H7 (cell line): ENCODE data around the gene SIX4. TPM values are rescaled to one million over a fixed set of nuclear protein-coding genes. Genes with fewer than 3 reads are reported as not detected.
A peak's percentile ranks its signal among the peaks of the same experiment; 100 is the strongest.
"Not testable (repeated sequence)": the region's sequence is repeated elsewhere in the genome, so short reads cannot be mapped to it uniquely, and the experiment has no call there.

ENCODE experiments used
- DNase-seq: peaks from one replicate; pipeline ENCODE4 v3.0.0; 2012
- H3K27me3 ChIP-seq: 2 replicates; pipeline ENCODE4 v1.6.0; 2011; ENCODE audit warnings: mild to moderate bottlenecking, low read length; ENCODE audit not compliant: control insufficient read depth, insufficient read depth
- H3K36me3 ChIP-seq: replicated peaks from 2 replicates; pipeline ENCODE4 v1.5.1; 2011; ENCODE audit warnings: low read length; ENCODE audit not compliant: control insufficient read depth, insufficient read depth
- H3K4me3 ChIP-seq: 2 replicates; pipeline ENCODE4 v1.5.1; 2011; ENCODE audit warnings: low read depth, mild to moderate bottlenecking, control low read depth, low read length, moderate library complexity; ENCODE audit not compliant: insufficient read depth
- total RNA-seq: library from RNA; depleted of rRNA; stranded (reverse); fragments of >200 nt; shearing (Covaris generic); gene quantifications from 2 replicates; pipeline ENCODE4 v1.2.3, GENCODE V29; 2014

SIX4 gene
- total RNA-seq, 1 experiment from 2014 or later, result 24.7 TPM

DNA sequence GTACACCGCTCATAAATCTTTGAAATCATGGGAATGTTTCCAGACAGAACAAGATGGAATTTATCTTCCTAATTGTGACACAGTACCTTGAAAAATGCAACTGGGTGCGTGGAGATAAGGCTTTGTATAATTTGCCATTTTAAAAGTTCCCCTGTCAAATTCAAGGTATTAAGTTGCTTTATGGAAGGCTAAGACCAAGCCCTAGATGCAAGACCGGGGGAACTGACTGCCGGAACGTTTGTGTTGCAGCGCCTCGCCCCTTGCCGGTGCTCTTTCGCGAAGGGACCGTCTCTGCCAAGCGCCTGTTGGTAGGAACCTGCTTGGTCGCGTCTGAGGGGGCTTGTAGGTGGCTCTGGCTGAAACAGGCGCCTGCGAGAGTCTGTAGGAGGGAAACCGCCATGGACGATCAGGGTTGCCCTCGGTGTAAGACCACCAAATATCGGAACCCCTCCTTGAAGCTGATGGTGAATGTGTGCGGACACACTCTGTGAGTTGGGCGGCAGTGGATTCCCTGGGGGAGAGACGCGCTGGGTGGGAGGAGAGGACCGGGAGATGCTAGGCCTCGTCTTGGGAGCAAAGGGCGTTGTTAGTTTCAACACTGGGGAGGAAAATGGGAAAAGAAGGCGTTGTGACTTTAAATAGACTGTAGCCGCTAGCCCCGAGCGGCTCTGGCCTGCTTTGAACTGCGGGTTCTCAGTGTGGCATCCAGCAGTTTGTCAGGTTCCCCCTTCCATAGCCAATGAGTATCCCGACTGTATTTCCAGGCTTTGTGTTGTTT is 10.5 kb upstream of the SIX4 start, which contains the start of gene MNAT1:
TSS of gene MNAT1 (plus strand) at position 297 of the 778 bp plus-strand sequence. CDS start at position 399, 102 bp downstream.
- DNase-seq, result peak; percentile 66
- Histone ChIP-seq H3K27me3 (no peaks in the 10 kb centered on the region), H3K36me3 (no peaks in the 10 kb centered on the region), H3K4me3 (peak within 1 kb of the TSS; percentile 81)

DNA sequence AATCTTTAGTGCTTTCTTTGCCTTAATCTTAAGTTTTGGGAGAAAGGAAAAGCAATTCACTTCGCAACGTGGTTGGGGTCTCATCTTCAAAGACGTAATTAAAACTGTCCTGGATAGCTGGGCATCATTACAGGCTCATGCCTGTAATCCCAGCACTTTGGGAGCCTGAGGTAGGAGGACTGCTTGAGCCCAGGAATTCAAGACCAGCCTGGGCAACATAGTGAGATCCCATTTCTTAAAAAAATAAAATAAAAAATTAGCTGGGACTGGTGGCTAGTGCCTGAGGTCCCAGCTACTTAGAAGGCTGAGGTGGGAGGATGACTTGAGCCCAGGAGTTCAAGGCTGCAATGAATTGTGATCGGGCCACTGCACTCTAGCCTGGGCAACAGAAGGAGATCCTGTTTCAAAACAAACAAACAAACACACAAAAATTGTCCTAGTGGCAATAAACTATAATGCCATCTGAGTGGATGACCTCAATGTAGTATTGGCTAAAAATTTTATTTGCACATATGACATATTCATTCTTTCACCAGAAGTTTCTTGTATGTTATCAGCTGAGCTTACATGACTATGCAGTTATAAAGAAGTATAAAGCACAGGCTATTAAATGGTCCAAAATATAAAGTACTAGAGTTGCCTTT is 8.8 kb upstream of the SIX4 start:
- Histone ChIP-seq H3K4me3 (no peak overlapping the region), H3K27me3 (no peaks in the 10 kb centered on the region), H3K36me3 (no peaks in the 10 kb centered on the region)
- no peak for DNase-seq

GRCh38 chr14:60731291-60731690 is 7.1 kb upstream of the SIX4 start:
- not testable (repeated sequence) for H3K36me3 ChIP-seq, H3K4me3 ChIP-seq, H3K27me3 ChIP-seq, DNase-seq

- H3K27me3 ChIP-seq, result no peaks in the 10 kb centered on the region
- H3K36me3 ChIP-seq, result peaks cover 10% of the 10 kb centered on the region
- H3K4me3 ChIP-seq, result peak overlapping the region; percentile 98
- DNase-seq, result peak; percentile 67
These were observed 840 bp downstream of the SIX4 start for GRCh38 chr14:60723116-60723906.

GRCh38 chr14:60722357-60723115 is 1.6 kb downstream of the SIX4 start:
- H3K27me3 ChIP-seq, result no peaks in the 10 kb centered on the region
- peaks cover 10% of the 10 kb centered on the region for H3K36me3 ChIP-seq
- peak; percentile 85 for DNase-seq
- peak overlapping the region; percentile 98 for H3K4me3 ChIP-seq

DNA sequence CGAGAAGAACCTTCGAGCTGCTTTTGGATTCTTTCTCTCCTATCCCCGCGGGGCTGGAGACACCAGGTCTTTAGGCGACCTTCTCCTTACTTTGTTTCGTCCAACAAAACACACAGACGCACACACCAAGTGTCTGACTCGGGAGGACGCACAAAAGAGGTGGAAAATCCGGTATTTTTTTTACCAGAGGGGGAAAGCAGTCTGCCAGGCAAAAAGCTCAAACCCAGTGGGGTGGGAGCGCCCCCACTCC is 2.1 kb downstream of the SIX4 start:
- Histone ChIP-seq H3K27me3 (no peaks in the 10 kb centered on the region), H3K4me3 (peak overlapping the region; percentile 98), H3K36me3 (peaks cover 10% of the 10 kb centered on the region)
- DNase-seq, result no peak

- DNase-seq, result peak; percentile 82
- no peaks in the 10 kb centered on the region for H3K27me3 ChIP-seq
- peak overlapping the region; percentile 98 for H3K4me3 ChIP-seq
- H3K36me3 ChIP-seq, result peaks cover 10% of the 10 kb centered on the region
These were observed 2.6 kb downstream of the SIX4 start for GRCh38 chr14:60721326-60722106.

DNA sequence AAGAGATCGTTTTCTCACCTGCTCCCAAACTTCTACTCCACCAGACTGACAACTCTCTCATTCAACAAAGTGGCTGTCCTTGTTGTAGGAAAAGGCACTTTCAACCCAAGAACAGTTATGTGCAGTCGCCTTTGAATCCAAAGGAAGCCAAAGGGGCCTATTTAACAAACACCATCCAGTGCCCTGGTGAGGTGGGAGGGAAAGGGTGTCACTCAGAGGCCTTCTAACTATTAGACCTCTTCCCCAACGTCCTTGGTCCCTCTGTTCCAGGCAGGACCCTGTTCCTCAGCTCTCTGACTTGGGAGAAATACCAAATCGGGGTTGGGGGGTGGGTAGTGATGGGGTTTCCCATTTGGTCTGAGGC is 3.2 kb downstream of the SIX4 start:
- H3K4me3 ChIP-seq, result peak overlapping the region; percentile 98
- DNase-seq, result no peak
- H3K36me3 ChIP-seq, result peaks cover 10% of the 10 kb centered on the region
- no peaks in the 10 kb centered on the region for H3K27me3 ChIP-seq

DNA sequence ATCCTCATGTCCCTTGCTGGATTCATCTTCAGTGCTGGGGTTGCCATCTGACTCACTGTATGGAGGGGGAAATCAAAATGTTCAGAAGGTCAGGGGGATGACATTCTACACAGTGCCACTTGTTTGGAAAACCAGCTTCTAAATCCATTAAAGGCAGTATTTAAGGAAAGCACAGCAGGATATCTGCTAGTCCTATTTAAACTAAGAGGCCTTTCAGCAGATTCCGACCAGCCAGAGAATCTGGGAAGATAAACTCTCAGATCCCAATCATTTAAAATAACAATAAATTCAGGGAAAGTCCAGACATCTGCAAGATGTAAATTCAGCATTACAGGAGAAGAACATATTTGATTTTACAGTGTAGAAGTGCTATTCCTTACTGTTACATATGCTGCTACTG is 3.8 kb downstream of the SIX4 start:
- Histone ChIP-seq H3K27me3 (no peaks in the 10 kb centered on the region), H3K36me3 (peaks cover 10% of the 10 kb centered on the region), H3K4me3 (no peak overlapping the region)
- no peak for DNase-seq

- Histone ChIP-seq H3K27me3 (no peaks in the 10 kb centered on the region), H3K4me3 (no peak overlapping the region), H3K36me3 (peaks cover 6% of the 10 kb centered on the region)
- DNase-seq, result no peak
These were observed 10.6 kb downstream of the SIX4 start for GRCh38 chr14:60713513-60713912.

DNA sequence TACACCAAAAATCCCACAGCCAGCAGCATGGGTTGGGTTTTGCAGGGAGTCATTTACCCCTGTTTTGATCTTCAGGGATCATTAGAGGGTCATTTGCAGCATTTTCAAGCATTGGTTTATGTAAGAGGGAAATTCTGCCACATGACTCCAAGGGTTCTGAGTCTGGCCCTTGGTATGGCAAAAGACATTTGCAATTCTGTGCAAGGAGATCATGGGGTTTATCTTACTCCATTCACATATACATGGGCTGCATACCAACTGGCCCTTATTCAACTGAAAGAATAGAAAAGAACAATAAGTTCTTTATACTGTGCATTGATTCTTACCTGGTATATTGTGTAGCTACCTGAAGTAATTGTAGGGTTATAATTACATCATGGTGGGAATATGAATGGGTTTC is 13.7 kb downstream of the SIX4 start:
- peaks cover 6% of the 10 kb centered on the region; the same call in 1 of the 2 replicates for H3K36me3 ChIP-seq
- no peaks in the 10 kb centered on the region for H3K27me3 ChIP-seq
- H3K4me3 ChIP-seq, result no peak overlapping the region
- no peak for DNase-seq

DNA sequence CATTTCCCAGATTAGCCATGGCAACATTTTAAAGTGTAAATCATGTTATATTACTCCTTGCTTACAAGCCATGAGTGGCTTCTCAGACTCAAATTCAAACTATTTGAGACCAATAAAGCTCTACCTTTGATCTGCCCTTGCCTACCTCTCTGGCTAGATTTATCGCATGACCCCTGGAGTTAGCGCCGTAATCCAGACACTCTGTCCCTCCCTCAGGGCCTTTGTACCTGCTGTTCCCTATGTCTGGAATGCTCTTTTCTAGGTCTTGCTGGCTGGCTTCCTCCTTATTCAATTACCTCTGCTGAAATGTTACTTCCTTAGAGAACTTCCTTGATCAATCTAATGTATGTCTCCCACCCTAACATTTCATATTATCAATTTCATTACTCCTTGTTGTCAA is 16.3 kb downstream of the SIX4 start:
- H3K27me3 ChIP-seq, result no peaks in the 10 kb centered on the region
- H3K36me3 ChIP-seq, result no peaks in the 10 kb centered on the region
- DNase-seq, result no peak
- no peak overlapping the region for H3K4me3 ChIP-seq

DNA sequence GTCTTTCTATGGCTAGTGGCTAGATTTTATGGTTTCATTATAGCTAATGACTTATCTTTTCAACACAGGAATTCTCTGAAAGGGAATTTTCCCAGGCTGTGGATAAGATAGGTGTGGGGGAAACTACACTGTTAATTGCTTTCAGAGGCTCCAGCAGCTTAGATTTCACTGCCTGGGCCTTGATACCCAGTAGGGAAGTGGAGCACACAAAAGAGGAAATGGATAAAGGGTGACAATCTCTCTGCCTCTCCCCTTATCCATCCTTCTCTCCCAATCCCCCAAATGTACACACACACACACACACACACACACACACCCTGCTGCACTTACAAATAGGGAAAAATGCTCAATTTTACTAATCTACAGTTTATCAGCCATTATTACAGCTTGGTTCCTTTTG is 19.1 kb downstream of the SIX4 start:
- H3K4me3 ChIP-seq, result no peak overlapping the region
- no peak for DNase-seq
- no peaks in the 10 kb centered on the region for H3K27me3 ChIP-seq
- no peaks in the 10 kb centered on the region for H3K36me3 ChIP-seq

GRCh38 chr14:60700598-60700997 is 23.6 kb downstream of the SIX4 start:
- DNase-seq, result no peak
- H3K27me3 ChIP-seq, result no peaks in the 10 kb centered on the region
- H3K36me3 ChIP-seq, result no peaks in the 10 kb centered on the region
- no peak overlapping the region for H3K4me3 ChIP-seq
